ENCODE measurements around the gene ARNT2.

The ARNT2 gene

DNA sequence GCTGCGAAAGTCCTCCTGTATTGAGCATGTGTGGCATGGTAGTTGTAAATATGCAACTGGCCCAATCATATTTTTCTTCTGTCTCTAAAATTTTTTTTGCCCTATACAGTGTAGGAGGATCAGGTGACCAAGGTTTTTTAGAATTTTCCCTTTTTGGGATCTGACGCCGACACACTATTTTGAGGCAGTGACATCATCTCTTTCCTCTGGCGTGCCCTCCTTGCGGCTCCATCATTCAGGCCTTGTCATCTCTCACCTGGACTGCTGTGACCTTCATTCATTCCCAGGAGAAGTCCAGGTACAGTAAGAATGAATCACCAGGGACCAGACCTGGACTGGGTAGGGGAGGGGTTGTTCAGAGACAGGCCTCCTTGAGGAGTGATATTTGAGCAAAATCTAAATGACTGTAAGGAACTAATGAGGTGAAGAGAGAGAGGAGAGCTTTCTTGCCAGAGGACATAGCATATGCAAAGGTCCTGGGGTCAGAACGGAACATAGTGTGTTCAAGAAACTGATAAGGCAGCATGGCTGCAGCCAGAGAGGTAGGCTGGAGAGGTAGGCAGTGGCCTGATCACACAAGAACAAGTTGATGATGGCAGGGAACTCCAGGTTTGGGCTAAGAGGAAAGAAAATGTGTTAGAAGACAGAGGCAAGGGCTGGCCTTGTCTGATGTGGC lies 38.7 kb downstream of the ARNT2 start:
- DNase-seq (ENCODE audit: low read depth, low spot score), result no peak

DNA sequence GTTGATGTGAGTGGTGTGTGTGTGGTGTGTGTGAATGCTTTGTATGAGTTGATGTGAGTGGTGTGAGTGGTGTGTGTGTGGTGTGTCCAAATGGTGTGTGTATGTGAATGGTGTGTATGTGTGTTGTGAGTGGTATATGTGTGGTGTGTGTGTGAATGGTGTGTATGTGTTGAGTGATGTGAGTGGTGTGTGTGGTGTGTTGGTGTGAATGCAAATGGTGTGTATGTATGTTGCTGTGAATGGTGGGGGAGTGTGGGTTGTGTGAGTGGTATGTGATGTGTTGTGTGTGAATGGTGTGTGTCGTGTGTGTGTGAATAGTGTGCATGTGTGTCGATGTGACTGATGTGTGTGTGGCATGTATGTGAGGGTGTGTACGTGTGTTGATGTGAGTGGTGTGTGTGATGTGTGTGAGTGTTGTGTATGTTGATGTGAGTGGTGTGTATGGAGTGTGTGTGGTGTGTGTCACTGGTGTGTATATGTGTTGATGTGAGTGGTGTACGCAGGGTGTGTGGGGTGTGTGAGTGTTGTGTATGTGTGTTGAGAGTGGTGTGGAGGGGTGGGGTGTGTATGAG lies 40.6 kb downstream of the ARNT2 start:
- DNase-seq (ENCODE audit: low read depth, low spot score), result no peak

DNA sequence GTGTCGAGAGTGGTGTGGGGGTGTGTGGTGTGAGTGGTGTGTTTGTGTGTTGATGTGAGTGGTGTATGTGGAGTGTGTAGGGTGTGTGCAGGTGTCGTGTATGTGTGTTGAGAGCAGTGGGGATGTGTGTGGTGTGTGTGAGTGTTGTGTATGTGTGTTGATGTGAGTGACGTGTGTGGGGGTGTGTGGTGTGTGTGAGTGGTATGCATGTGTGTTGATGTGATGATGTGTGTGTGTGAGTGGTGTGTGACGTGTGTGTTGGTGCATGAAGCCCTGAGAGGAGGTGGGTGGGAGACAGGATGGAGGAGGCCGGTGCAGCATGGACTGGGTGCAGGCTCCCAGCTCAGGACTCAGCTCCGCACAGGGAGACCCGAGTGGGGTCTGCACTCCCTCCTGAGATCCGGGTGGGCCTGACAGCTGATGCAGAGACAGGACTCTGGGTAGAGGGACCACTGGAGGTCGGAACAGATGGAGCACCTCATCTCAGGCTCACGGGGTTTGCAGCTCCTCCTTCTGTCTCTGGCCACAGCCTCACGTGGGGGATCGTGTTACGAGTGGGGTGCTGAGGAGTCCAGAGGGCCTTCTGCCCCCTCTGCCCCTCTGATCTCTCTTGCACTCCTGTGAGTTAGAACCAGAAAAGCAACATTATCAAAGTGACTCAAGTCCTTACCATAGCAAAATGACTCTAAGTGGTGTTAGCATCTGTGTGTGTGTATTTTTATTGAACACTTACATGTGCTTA lies 41.3 kb downstream of the ARNT2 start:
- no peak for DNase-seq (ENCODE audit: low read depth, low spot score)

DNA sequence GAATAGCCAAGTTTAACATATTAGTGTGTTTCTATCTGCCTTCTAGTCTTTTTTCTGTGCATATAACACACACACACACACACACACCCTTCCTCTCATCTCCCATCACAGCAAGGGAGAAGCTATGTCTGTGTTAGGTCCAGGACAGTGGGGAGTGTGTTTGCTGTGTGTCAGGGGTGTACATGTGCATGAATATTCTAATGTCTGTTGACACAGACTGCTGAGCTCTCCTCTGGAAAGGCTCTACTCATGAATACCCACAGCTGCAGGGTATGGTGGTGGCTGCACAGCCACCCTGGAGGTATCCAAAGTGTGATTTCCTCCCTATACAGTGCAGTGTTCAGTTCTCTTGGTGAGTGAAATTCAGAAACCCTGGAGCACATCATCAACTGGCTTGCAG lies 42.9 kb downstream of the ARNT2 start:
- no peak for DNase-seq (ENCODE audit: low read depth, low spot score)

DNA sequence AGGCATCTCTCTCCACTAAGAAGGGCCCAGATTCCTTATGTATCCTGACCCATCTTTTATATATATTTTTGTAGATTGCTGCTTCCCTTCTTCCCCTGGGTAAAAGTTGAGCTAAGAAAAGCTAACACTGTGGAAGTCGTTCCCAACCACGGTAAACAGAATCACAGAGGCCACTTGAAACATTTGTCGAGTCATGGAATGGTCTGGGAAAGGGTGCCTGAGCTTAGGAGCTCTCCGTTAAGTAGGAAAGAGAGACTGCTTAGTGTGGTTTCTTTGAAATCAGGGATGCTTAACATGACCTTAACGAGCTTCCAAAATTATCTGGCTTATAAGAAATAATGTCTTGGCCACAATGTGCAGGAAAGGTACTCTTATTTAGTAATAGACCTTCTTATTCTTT lies 45.6 kb downstream of the ARNT2 start:
- DNase-seq (ENCODE audit: low read depth, low spot score), result no peak

DNA sequence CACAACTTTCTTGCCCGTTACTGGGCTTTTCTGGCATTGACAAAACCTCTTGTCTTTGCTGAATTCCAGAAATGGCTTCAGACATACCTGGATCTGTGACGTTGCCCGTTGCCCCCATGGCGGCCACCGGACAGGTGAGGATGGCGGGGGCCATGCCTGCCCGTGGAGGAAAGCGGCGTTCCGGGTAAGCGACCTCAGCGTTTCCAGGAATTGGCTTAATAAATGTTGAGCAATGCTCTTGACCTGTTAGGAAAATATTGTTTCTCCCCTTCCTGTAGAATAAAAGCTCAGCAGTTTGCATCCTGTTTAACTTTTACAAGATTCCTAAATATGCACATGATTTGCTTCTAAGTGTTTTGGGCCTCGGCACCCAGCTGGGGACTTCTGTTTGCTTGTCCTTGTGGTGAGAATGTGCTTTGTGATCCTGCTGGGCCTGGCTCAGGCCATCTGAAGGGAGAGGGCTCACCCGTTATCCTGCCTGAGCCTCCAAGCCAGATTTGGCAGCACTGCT lies 46.7 kb downstream of the ARNT2 start:
- peak; percentile 98 for DNase-seq (ENCODE audit: low read depth, low spot score)

DNA sequence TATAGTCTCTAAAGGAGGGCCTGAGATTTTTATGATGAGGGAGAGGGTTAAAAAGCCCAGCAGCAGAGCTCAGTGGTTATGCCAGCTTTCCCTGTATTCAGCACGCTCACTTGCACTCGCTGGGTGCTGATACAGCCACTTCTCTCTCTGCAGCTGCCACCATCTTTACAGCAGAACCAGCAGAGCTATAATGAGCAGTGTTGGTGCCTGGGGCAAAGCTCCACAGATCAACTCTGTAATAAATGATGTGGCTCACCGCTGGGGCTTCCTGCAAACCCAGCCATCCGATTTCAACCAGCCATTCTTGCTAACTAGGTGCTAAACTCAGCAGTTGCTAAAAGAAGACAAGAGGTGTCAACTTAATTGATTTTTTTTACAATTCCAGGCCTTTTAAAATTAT lies 48.0 kb downstream of the ARNT2 start:
- DNase-seq (ENCODE audit: low read depth, low spot score), result no peak

DNA sequence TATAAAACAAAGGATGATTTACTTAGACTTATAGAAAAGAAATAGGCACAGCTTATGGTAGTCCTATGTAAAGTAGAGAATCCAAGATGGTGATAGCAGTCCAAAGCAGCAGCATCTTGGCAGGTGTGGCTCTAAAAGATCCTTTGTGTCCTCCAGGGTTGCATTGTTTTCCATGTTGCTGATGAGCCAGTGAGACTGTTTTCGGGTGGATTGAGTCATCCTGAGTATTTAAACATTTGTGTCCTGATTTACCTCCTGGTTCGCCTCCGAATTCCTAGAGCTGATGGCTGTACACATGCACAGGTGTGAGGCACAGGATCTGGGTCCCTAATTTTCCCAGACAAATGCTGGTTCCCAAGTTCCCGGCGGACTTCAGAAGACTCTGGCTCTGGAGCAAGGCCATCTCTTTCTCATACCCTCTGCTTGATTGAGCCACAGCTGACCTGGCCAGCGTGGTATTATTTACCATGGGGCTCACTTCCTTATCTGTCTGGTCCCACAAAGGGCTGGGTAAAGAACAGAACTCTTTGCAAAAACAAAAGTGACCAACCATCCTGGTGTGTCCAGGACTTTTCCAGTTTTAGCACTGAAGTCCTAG lies 51.0 kb downstream of the ARNT2 start:
- DNase-seq (ENCODE audit: low read depth, low spot score), result no peak

DNA sequence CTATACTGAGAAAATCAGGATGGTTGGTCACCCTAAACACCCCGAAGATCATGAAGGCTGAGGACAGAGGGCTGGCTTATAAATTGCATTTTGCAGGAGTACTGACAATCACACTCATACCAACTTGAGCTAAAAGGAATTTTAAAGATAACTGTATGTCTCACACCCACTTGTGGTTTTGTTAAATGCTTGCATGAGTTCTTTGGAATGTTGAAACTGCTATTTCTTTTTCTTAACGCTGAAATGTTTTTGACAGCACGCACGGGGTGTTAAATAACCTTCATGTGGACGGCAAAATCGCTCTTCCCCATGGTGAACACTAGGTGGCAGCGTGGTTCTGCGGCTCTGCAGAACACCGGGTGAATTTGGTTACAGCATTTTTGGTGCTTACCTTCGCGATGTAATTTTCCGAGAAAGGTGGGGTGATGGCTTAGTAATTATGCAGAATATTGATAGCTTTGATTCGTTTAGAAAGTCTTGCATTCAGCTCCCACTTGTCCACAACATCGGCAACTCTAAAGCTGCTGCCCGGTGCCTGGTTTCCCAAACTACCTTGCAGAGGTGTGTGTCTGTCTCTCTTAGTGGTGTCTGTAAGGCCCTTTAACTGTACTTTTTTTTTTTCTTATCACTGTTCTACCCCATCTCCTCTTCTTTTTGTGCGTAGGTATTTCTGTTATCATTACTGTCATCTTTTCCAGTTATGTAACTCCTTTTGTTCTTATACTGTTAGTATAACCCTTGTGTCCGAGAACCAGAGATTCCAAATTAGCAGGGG lies 51.7 kb downstream of the ARNT2 start:
- peak; percentile 79 for DNase-seq (ENCODE audit: low read depth, low spot score)

DNA sequence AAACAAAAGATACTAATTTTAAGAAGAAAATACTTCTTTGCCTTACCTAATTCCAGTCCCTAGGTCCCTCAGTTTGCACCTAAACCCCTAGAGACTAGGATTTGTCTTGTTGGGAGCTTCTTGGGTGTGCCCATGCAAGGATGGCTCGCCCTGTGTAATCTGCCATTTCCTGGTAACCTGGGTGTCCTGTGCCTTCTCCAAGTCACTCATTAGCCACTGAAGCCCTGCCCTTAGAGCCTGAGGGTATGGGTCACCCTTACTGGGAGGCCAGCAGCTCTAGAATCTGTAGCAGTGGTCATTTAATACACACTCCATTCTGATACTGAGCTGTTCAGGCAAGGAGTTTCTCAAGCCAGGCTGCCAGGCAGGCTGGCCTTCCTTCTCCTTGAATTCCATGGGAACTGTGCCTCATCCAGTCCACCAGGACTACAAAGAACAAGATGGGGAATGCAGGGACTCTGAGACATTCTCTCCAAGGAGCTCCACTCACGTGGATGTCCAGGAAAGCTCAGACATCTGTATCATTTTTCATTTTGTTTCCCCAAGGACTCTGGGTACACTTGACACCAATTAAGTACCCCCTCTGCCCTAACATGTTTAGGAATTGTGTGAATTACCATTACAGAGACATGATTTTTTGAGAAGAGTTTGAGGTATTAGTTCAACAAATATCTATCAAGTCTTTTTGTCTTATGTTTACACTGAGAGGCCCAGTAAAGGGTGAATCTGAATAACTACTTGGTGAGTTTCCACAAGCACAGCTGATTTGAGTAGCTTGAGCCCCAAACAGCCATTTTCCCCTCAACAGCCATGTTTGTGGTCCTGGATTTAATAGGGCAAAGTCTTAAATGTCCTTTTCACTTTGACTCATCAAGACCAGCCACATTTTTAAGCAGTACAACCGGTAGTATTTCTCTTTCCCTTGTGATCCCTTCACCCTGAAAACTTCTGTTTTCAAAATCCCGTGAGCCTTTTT lies 52.6 kb downstream of the ARNT2 start:
- no peak for DNase-seq (ENCODE audit: low read depth, low spot score)

DNA sequence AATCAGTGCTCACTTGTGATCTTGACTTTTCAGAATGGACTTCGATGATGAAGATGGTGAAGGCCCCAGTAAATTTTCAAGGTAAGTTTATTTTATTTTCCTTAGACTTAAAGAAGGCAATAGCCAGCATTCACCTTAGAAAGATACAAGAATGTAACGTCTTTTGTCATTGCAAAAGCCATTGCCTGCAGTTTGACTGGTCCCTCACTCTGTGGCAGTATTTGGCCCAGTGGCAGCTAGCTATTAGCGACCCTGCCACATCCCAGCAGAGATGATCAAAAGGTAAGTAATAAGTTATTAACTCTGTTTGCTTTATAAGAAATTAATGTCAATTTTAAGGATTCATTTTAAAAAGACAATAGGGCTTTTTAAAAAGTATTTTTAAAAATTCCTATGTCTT lies 53.7 kb downstream of the ARNT2 start:
- no peak for DNase-seq (ENCODE audit: low read depth, low spot score)

DNA sequence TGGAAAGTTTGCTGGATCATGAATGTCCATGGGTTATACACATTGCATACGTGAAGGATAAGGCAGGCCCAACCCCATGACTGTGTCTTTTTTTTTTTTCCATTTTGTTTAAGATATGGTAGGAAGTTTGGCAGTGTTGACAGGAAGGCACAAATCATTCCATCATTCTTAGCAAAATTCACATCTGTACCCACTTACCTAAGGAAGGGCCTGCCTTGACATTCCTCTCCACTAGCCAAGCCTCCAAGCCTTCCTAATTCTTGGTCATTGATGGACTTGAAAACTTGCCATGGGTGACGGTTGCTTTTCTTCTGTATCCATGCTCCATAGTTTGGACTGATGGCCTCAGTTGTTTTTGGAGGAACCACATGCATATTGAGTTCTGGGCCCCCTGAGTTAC lies 54.4 kb downstream of the ARNT2 start:
- DNase-seq (ENCODE audit: low read depth, low spot score), result no peak

DNA sequence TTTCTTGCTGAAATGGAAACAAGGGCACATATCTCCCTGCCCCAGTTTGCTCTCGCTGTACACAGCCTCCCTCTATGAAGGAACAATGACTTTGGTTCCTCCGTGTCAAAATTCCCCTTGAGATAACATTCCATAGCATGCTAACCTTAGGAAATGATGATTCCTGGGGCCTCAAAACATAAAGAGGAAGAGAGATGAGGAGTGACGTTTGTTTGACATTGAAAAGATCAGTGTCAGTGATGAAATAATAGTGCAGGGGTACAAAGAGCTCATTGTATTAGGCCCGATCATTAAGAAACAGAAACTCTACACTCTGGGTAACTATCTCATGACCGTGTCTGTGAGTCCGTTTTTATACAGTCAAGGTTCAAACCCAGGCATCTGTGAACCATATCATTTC lies 55.2 kb downstream of the ARNT2 start:
- DNase-seq (ENCODE audit: low read depth, low spot score), result no peak

DNA sequence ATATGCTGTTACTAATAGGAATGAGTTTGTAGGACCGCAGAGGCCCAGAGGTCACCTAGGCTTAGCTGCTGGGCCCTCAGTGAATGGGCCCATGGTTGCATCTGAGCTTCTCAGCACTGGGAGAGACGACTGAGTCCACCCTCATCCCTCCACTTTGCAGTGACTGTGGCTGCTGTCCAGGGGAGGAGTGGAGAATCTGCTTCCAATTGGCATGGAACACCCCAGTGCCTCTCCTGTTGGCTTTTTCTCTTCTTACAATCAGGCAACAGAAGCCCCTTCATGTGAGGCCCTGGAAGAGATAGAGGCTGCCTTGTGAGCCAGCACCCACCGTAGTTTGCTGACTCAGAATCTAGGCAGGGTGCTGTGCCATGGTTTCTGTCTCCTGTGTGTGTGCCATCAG lies 55.6 kb downstream of the ARNT2 start:
- no peak for DNase-seq (ENCODE audit: low read depth, low spot score)

DNA sequence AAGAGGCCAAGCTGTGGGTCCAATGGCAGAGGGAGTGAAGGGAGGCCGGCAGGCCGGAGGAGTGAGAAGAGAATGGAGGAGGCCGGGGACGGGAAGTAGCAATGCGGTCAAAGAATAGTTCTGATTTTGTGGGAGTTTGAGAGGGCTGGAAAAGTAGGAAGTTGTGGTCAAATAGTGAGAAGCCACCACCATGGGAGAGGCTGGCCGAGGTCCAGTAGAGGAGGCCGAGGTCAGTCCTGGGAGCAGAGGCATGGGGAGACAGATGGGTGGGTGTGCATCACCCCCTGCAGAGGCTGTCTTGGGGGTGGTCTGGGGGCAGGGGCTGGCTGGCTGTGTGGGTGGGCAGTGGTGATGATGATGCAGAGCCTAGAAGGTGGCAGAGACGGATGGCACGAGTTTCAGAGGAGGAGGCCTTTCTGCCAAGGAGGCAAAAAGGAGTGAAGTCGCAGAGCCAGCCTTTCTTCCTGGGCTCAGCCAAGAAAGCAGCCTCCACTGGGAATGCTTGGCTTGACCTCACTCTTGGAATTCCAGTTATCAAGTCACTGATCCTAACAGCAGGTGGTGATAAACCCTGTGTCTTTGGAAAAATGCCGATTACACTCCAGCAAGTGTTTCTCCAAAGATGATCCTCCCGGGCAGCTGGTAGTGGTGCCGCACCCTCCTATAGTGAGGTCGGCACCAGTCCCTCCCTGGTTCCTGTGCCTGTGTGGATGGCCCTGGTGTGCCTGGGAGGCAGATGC lies 57.3 kb downstream of the ARNT2 start:
- DNase-seq (ENCODE audit: low read depth, low spot score), result no peak

DNA sequence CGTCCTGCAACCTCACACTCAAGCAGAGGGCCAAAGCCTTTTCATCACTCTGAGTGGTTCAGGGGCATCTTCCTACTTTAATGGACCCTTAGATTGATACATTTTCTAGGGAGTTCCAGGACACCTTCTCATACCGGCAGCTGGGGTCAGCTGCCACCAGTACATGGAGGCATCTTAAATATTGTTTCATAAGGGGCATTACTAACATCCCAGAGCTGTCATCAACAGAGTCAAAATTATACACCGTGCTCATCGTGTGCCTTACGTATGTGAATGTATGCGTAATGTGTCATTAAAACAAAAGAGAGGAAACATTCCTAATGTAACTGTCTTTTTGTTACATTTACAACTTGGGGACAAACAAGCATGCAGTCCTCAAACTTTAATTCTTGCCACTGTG lies 57.9 kb downstream of the ARNT2 start:
- DNase-seq (ENCODE audit: low read depth, low spot score), result no peak

DNA sequence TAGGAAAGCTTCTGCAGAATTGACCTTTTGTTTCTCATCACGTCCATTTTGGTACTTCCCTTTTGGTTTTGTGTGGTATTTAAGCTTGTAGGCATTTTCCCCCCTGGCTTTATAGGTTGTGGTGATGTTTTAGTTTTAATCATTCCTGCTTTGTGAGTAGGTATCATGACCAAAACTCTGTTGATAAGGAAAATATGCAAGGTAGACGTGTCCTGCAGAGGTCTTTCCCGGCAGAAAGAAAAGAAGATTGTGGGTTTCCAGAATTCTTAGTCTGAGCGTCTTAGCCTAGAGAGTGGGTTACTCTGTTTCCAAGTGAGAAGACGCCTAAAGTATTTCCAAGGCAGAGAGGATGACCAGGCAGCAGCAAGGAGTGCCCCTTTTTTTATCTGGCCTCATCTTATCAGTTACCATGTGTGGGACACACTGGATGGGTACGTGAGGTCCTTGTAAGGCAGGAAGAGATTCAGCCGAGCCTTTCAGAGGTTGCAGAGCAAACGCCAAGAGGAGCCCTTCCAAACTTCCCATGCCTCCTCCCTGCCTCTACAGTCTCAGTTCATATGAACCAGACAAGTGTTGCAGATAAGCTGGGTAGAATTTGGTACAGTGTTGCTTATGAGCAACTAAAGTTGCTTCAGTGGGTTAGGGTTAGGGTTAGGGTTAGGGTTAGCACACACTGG lies 58.8 kb downstream of the ARNT2 start:
- no peak for DNase-seq (ENCODE audit: low read depth, low spot score)

DNA sequence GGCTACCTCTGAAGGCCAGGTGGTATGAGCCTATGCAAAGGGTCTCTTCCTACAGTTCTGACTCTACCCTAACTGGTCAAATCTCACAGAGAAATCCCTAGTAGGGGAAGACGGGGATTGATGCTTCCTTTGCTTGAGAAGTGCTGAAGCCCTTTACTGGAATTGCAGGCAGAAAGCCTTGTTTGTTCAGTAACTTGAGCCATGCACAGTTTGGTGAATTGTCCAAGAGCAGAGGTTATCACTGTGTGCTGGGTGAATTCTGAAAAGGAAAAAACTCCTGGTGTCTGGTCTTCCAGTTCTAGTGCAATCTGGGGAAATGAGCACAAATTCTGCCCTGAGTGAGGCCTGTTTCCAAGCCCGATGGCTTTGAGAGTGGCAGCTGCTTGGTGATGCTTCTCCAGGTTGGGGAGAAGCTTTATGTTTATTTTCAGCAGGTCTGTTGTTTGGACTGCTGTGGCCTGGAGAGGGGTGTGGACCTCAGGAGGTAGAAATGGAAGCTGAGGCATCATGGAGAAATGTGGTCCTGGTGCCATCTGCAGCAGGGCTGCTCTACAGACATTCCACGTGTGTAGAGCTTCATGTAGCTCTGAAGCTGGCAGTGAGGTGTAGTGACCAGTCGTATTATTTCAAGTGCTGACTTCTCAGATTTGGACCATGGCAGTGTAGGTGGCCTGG lies 60.9 kb downstream of the ARNT2 start:
- DNase-seq (ENCODE audit: low read depth, low spot score), result no peak

DNA sequence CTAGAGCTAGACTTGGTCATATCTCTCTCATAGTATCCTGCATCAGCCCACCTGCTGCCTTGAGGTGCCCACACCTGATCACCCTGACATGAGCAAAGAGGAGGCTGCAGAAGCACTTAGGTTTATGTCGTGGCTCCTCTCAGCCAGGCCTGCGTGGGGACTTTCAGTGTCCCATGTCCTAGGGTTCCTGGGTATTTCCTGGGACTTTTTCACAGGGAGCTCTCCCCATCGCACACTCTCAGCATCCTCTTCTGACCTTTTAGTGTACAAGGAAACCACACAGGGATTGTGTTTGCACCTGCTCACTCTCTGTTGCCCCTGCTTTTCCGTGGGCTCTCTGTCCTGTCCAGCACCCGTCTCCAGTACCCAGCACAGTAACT lies 61.4 kb downstream of the ARNT2 start:
- no peak for DNase-seq (ENCODE audit: low read depth, low spot score)

Measured in smooth muscle cell of the brain vasculature (primary cell).